ENCODE data around the gene CRYBG3. TPM values are rescaled to one million over a fixed set of nuclear protein-coding genes. Genes with fewer than 3 reads are reported as not detected.

Gene CRYBG3
- total RNA-seq, 4 donors from 2014 or later, result 27.9 to 35.4 (median 31.9) TPM

DNA sequence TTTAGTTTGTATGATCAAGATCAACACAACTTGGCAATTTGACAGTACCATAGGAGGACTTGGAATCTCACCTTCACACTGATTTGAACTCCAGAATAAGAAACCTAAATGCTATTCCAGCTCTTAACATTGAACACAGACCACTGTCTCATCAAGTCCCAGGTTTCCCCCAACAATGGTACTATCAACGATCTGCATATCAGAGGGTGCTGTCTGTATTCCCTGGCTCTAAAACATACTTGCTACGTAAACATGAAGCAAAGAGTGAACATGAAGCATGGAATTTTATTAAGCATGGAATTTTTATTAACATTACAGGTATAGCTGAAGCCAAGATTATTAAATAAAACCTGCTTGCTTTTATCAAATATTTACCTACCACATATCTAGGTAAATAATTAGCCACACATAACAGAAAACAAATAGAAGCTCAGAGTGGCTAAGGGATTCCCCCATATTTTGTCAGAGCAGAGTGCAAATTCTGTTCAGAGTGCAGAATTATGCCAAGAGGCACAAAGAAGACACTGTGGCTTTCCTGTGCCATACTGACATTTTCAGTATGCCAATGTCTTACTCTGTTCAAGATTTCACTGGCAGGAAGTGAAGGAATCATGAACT lies 172.6 kb downstream of the CRYBG3 start:
- 88% methylated on average over 2 of the region's 2 CpGs for WGBS, 2 donors
- intact Hi-C loops (cut with DNase I; ENCODE audit: low total_unique reads), result no loop called here
- H3K4me3 ChIP-seq (ENCODE audit: low read depth, poor library complexity, severe bottlenecking), result no peak overlapping the region
- TF ChIP-seq CTCF (IDR thresholded peaks at IDR 0.05) (no peak), POLR2A (IDR thresholded peaks at IDR 0.05) (no peak)
- DNase-seq (ENCODE audit: low spot score in 2 of 2), result no peak

Other genes with a start within 250 kb of the CRYBG3 start
- gene ARL6, start 57.3 kb upstream of the CRYBG3 start, total RNA-seq, result 1 to 10 TPM; 4.5 to 6.4 (median 5.6) TPM
- gene RIOX2, start 150.4 kb downstream of the CRYBG3 start, total RNA-seq, result 10 to 100 TPM; 37.6 to 42.5 (median 40.7) TPM
- not detected for gene GABRR3, start 213.3 kb downstream of the CRYBG3 start, total RNA-seq